SK-N-SH (cell line): ENCODE measurements around the gene LARP1. TPM values are rescaled to one million over a fixed set of nuclear protein-coding genes. Genes with fewer than 3 reads are reported as not detected.

Experiments
- CTCF ChIA-PET: fragments of 300-600, 350-600 bp; formaldehyde crosslinking; extraction: SDS; loops from one replicate; lab custom pipeline; 2021; lab: Yijun Ruan, JAX
- POLR2A ChIA-PET: fragments of 350-600 bp; sonication (Branson Sonifier 250); formaldehyde crosslinking; extraction: SDS; loops from one replicate; lab custom pipeline; 2020; ENCODE audit warnings: antibody characterized with exemption, inconsistent platforms; lab: Yijun Ruan, JAX
- DNase-seq: peaks from one replicate; pipeline ENCODE4 v3.0.0; 2012
- H2AFZ ChIP-seq: fragments of 200-600 bp; sonication (generic); 2 replicates; pipeline ENCODE4 v1.8.1; 2016; ENCODE audit warnings: antibody characterized with exemption, mild to moderate bottlenecking, low read depth
- H3F3A ChIP-seq: fragments of 200-600 bp; sonication (generic); replicated peaks from 2 replicates; pipeline ENCODE3; 2016; ENCODE audit warnings: antibody characterized with exemption, mild to moderate bottlenecking; ENCODE audit not compliant: insufficient read depth
- H3K27ac ChIP-seq, 2 experiments: fragments of 200-500 bp in 1 of 2; fragments of 200-600 bp in 1 of 2; sonication (Bioruptor generic) in 1 of 2; sonication (generic), shearing (Covaris generic) in 1 of 2; 2 replicates each; pipeline versions ENCODE4 v1.5.1 to v1.6.1; 2014 to 2016; ENCODE audit warnings: low read depth in 2 of 2, inconsistent platforms in 1 of 2, low read length in 1 of 2, mild to moderate bottlenecking in 1 of 2, mixed read lengths in 1 of 2
- H3K27me3 ChIP-seq: fragments of 200-600 bp; sonication (generic), shearing (Covaris generic); 2 replicates; pipeline ENCODE4 v1.6.1; 2016; ENCODE audit warnings: mixed run types; ENCODE audit not compliant: insufficient read depth
- H3K36me3 ChIP-seq, 2 experiments: fragments of 200-500 bp in 1 of 2; fragments of 200-600 bp in 1 of 2; sonication (Bioruptor generic) in 1 of 2; sonication (generic) in 1 of 2; replicated peaks in 1 of 2; 2 replicates each; pipeline versions ENCODE3 to v1.5.1; 2014 to 2016; ENCODE audit warnings: low read length in 1 of 2, mild to moderate bottlenecking in 1 of 2; ENCODE audit not compliant: insufficient read depth in 2 of 2, control insufficient read depth in 1 of 2
- H3K4me1 ChIP-seq, 2 experiments: fragments of 200-500 bp in 1 of 2; fragments of 200-600 bp in 1 of 2; sonication (Bioruptor generic) in 1 of 2; sonication (generic), shearing (Covaris generic) in 1 of 2; 2 replicates each; pipeline versions ENCODE4 v1.5.1 to v1.6.1; 2014 to 2016; ENCODE audit warnings: low read depth in 1 of 2, low read length in 1 of 2, mixed run types in 1 of 2; ENCODE audit not compliant: insufficient read depth in 2 of 2, control insufficient read depth in 1 of 2
- H3K4me2 ChIP-seq: fragments of 200-600 bp; sonication (generic), shearing (Covaris generic); 2 replicates; pipeline ENCODE4 v1.6.1; 2017; ENCODE audit warnings: mixed run types
- H3K4me3 ChIP-seq, 2 experiments: fragments of 200-500 bp in 1 of 2; fragments of 200-600 bp in 1 of 2; sonication (Bioruptor generic) in 1 of 2; sonication (generic), shearing (Covaris generic) in 1 of 2; 2 replicates each; pipeline versions ENCODE4 v1.5.1 to v1.8.1; 2014 to 2016; ENCODE audit warnings: low read depth in 2 of 2, inconsistent platforms in 1 of 2, low read length in 1 of 2, mild to moderate bottlenecking in 1 of 2, mixed read lengths in 1 of 2, moderate library complexity in 1 of 2
- H3K79me2 ChIP-seq: fragments of 200-600 bp; sonication (generic); 2 replicates; pipeline ENCODE4 v1.8.1; 2017; ENCODE audit warnings: mild to moderate bottlenecking; ENCODE audit not compliant: insufficient read depth
- H3K9ac ChIP-seq: fragments of 200-600 bp; sonication (generic); 2 replicates; pipeline ENCODE4 v1.6.1; 2017; ENCODE audit warnings: mixed run types
- H3K9me2 ChIP-seq: fragments of 200-600 bp; sonication (generic); 2 replicates; pipeline ENCODE4 v1.6.1; 2017; ENCODE audit warnings: mixed run types
- H3K9me3 ChIP-seq: fragments of 200-600 bp; sonication (generic); 2 replicates; pipeline ENCODE4 v1.6.1; 2017; ENCODE audit warnings: mixed run types, mild to moderate bottlenecking, moderate library complexity
- H4K20me1 ChIP-seq: fragments of 200-600 bp; sonication (generic); 2 replicates; pipeline ENCODE4 v1.6.1; 2017; ENCODE audit warnings: mild to moderate bottlenecking, mixed run types; ENCODE audit not compliant: insufficient read depth
- CTCF ChIP-seq: fragments of 200-600 bp; sonication (generic); IDR thresholded peaks from 2 replicates; pipeline ENCODE4 v1.6.1; 2017; ENCODE audit warnings: antibody characterized with exemption, mild to moderate bottlenecking, moderate library complexity
- EP300 ChIP-seq, 2 experiments: IDR thresholded peaks; 2 replicates each; pipeline versions ENCODE4 v1.4.0 to v1.6.1; 2012; ENCODE audit warnings: borderline replicate concordance in 1 of 2, low read depth in 1 of 2, low read length in 1 of 2
- IRF3 ChIP-seq: fragments of 150-350 bp; IDR thresholded peaks from 2 replicates; pipeline ENCODE4 v1.6.1; 2016; ENCODE audit warnings: mild to moderate bottlenecking, low read depth, low read length
- JUND ChIP-seq: IDR thresholded peaks from 2 replicates; pipeline ENCODE4 v1.4.0; 2012
- MAX ChIP-seq: IDR thresholded peaks from 2 replicates; pipeline ENCODE4 v1.4.0; 2012; ENCODE audit warnings: low read depth
- MXI1 ChIP-seq: IDR thresholded peaks from 2 replicates; pipeline ENCODE4 v1.6.1; 2012; ENCODE audit warnings: mild to moderate bottlenecking, low read depth, low read length, improper control_type of control experiment
- POLR2AphosphoS5 ChIP-seq: IDR thresholded peaks from 2 replicates; pipeline ENCODE4 v1.6.1; 2012; ENCODE audit warnings: low read depth, low read length
- RAD21 ChIP-seq: IDR thresholded peaks from 2 replicates; pipeline ENCODE4 v1.6.1; 2012; ENCODE audit warnings: mild to moderate bottlenecking, low read length
- RCOR1 ChIP-seq: fragments of 150-350 bp; IDR thresholded peaks from 2 replicates; pipeline ENCODE4 v1.6.1; 2017; ENCODE audit warnings: antibody characterized with exemption, low read length
- RFX5 ChIP-seq: IDR thresholded peaks from 2 replicates; pipeline ENCODE4 v1.6.1; 2012; ENCODE audit warnings: mild to moderate bottlenecking, improper control_type of control experiment, low read length
- RXRA ChIP-seq: IDR thresholded peaks from 2 replicates; pipeline ENCODE4 v1.4.0; 2012; ENCODE audit warnings: low read depth, mild to moderate bottlenecking, borderline replicate concordance
- SMC3 ChIP-seq: IDR thresholded peaks from 2 replicates; pipeline ENCODE4 v1.6.1; 2012; ENCODE audit warnings: low read depth, low read length, improper control_type of control experiment
- TAF1 ChIP-seq: IDR thresholded peaks from 2 replicates; pipeline ENCODE4 v1.6.1; 2012; ENCODE audit warnings: low read depth, mild to moderate bottlenecking, low read length, moderate library complexity, borderline replicate concordance
- TCF12 ChIP-seq: IDR thresholded peaks from 2 replicates; pipeline ENCODE4 v1.4.0; 2012
- TEAD4 ChIP-seq: IDR thresholded peaks from 2 replicates; pipeline ENCODE4 v1.4.0; 2012; ENCODE audit warnings: mild to moderate bottlenecking, borderline replicate concordance; ENCODE audit not compliant: insufficient read depth
- USF1 ChIP-seq: IDR thresholded peaks from 2 replicates; pipeline ENCODE4 v1.4.0; 2012; ENCODE audit warnings: low read depth, borderline replicate concordance
- USF2 ChIP-seq: fragments of 150-350 bp; IDR thresholded peaks from 2 replicates; pipeline ENCODE4 v1.6.1; 2017; ENCODE audit warnings: antibody characterized with exemption, low read length, low read depth, borderline replicate concordance
- YY1 ChIP-seq: IDR thresholded peaks from 2 replicates; pipeline ENCODE4 v1.4.0; 2012; ENCODE audit warnings: low read depth, mild to moderate bottlenecking
- WGBS: methylation state at CpG from one replicate; pipeline ENCODE4 v1.1.6; 2017; ENCODE audit warnings: low lambda C conversion rate; 5-methylcytosine and 5-hydroxymethylcytosine counted together
- polyA plus RNA-seq, 3 experiments: library from polyadenylated mRNA; depleted of rRNA; stranded (reverse); fragments of >200 nt; gene quantifications; 2 replicates each; pipeline ENCODE4 v1.2.3, GENCODE V29; 2012
- small RNA-seq, 7 experiments: library from RNA; depleted of rRNA; stranded (forward); fragments of <200 nt; gene quantifications; one replicate each; pipeline ENCODE3, GENCODE V24; 2012

LARP1 gene
- polyA plus RNA-seq, 1 of the 3 experiments (the other 2 are of a cell fraction), result 57.4 TPM

GRCh38 chr5:154866841-154867240 lies 111.7 kb downstream of the LARP1 start:
- ChIA-PET POLR2A (no interaction called here), CTCF (interaction anchor here (1.0 kb wide), 1 partner anchor 216 kb away, joined by 3 read pairs; no protein-coding TSS in a partner anchor)
- no peaks in the 10 kb centered on the region for H3K9me3 ChIP-seq
- no peaks in the 10 kb centered on the region for H3K9me2 ChIP-seq
- peaks cover 35 to 59% of the 10 kb centered on the region in 2 experiments for H3K36me3 ChIP-seq
- H2AFZ ChIP-seq, result no peak overlapping the region
- no peaks in the 10 kb centered on the region for H3K27me3 ChIP-seq
- H3K79me2 ChIP-seq, result peaks cover 80% of the 10 kb centered on the region
- WGBS, result 95% methylated on average over 2 of the region's 2 CpGs
- no peak overlapping the region for H3K4me3 ChIP-seq
- no peak for DNase-seq
- TF ChIP-seq MAX (no peak), CTCF (no peak), MXI1 (no peak), USF2 (no peak), POLR2AphosphoS5 (no peak), TAF1 (no peak), RCOR1 (no peak), EP300 (IDR thresholded peaks at IDR 0.05; ENCODE audit: borderline replicate concordance in 1 of 2, low read depth in 1 of 2, low read length in 1 of 2) (no peak), YY1 (no peak), TEAD4 (no peak), RAD21 (no peak), RXRA (no peak), SMC3 (no peak), USF1 (no peak), JUND (no peak), TCF12 (no peak), RFX5 (no peak), IRF3 (no peak)
- TF ChIP-seq, all 33 proteins: peak for 0
- H3F3A ChIP-seq, result peaks cover 14% of the 10 kb centered on the region
- H3K9ac ChIP-seq, result no peak overlapping the region
- H3K4me1 ChIP-seq, result peaks cover 0 to 3% of the 10 kb centered on the region in 2 experiments; a peak in 1 of 4 replicates
- H4K20me1 ChIP-seq, result peaks cover 16% of the 10 kb centered on the region
- H3K27ac ChIP-seq, result no peak overlapping the region
- no peak overlapping the region for H3K4me2 ChIP-seq

Small RNA genes lying within 50 kb of the gene (small RNA-seq; reads per million reads assigned to genes)
- gene MIR378H (0 reads per million in 7 experiments), gene RF00019 (0 reads per million in 7 experiments)

Other genes with a start within 250 kb of the LARP1 start
- 6.0 and 8.4 TPM in 2 replicates for gene FAXDC2, start 95.2 kb downstream of the LARP1 start, polyA plus RNA-seq (2012; rRNA removed)
- gene CNOT8, start 103.2 kb downstream of the LARP1 start, polyA plus RNA-seq (2012; rRNA removed), result 45.3 and 51.5 TPM in 2 replicates
- gene GEMIN5, start 182.8 kb downstream of the LARP1 start, polyA plus RNA-seq (2012; rRNA removed), result 6.6 and 8.4 TPM in 2 replicates
- 41.0 and 50.7 TPM in 2 replicates for gene MRPL22, start 185.7 kb downstream of the LARP1 start, polyA plus RNA-seq (2012; rRNA removed)